ENCODE results near the gene OGDH.

GRCh38 chr7:44703921-44704320 is 97.5 kb downstream of the OGDH start:
- TF ChIP-seq CTCF (IDR thresholded peaks at IDR 0.05): no peak
- no peak for TF ChIP-seq POLR2A (IDR thresholded peaks at IDR 0.05)

Measured in Peyer's patch (tissue), 4 donors.